NCI-H2196 treated with DMSO at 0.1 percent for 48 hours (cell line): ENCODE data around the gene ARHGAP29.

ENCODE experiments used
- DNase-seq: peaks from one replicate; lab custom pipeline; 2025; ENCODE audit not compliant: unreplicated experiment; lab: John Stamatoyannopoulos, UW

ARHGAP29 gene

GRCh38 chr1:94236013-94236491 lies 1.3 kb downstream of the ARHGAP29 start:
- DNase-seq = no peak

- no peak for DNase-seq
Observed at GRCh38 chr1:94235189-94236012, 2.0 kb downstream of the ARHGAP29 start.

DNA sequence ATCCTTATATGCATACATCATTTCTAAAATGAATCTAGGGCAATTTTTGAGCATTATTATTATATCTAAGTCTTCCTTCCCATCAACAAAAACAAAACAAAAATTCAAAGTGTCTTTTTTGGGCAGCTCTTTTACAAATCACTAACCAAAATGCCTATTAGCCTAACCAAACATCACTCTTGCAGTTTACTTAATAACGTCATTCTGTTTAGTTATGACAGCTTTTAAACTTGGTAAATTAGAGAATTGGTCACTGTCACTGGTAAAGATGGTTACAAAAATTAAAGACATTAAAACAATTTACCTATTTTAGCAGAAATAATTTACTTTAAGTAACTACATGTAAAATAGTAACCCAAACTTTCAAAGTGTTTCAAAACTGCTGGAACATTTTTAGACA lies 2.8 kb downstream of the ARHGAP29 start:
- no peak for DNase-seq

DNA sequence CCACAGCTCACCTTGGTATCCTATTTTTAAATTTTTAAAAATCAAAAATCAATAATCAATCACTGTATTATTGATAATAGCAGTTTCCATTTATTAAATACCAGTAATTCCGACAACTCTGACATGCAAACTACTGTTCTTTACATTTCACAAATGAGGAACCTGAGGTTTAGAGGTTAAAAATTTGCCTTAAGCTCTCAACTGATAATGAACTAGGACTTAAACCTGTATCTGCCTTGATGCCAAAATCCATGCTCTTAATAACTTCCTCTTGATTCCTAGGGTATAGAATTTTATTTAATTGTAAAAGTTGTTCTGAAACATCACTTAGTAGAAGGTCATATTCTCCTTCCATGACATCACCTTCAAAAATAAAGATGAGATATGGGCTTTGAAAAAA lies 5.6 kb downstream of the ARHGAP29 start:
- no peak for DNase-seq

DNA sequence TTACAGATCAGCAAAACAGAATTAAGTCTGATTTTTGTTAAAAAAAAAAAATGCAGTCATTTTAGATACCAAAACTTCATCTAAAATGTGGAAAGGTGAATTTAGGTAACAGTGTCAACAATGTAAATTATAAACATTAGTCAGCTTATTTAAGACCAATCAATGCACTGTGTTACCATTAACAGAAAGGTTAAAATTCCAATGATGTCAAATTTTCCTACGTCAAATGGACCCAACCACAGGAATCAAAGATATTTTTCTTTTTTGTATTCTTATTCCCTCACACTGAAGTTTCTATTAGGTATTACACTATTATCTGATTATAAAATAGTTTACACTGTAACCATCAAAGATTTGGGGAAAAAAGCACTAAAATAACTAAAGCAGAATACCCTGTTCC lies 6.5 kb downstream of the ARHGAP29 start:
- DNase-seq = no peak

DNA sequence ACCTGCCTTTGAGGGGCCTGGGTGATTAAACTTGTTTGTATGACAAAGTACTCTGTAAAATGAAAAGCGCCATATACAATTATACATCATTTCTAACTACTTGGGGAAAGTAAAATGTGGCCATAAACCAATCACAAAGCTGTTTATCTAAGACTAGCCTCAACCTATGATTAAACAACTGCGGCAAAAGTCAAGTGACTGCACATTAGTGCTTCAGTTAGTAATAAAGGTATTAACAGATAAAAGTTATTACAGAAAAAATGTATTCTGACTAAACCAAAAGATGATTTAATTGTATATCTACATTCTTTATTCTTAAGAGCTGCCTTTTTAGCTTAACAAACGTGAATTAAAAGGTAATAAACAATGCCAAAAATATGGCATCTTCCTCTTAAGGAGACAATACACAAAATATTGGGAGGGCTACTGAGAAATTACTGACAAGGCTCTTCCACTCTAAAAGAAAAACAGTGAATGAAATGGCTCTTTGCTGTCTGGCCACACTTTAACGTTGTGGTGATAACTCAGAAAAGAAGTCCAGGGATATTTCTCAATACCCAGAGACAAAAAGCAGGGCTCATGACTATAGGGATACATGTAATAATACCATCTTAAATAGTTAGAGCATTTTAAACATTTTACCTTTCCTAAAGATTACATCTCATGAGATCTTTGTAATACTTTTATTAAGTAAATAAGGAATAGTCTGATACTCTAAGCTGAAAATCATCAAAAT lies 8.6 kb downstream of the ARHGAP29 start:
- DNase-seq = no peak

GRCh38 chr1:94227624-94228023 lies 9.8 kb downstream of the ARHGAP29 start:
- no peak for DNase-seq

GRCh38 chr1:94225845-94226244 lies 11.5 kb downstream of the ARHGAP29 start:
- DNase-seq = no peak

- DNase-seq = no peak
Observed at GRCh38 chr1:94218332-94218731, 19.1 kb downstream of the ARHGAP29 start.

GRCh38 chr1:94215955-94216354 lies 21.4 kb downstream of the ARHGAP29 start:
- no peak for DNase-seq

DNA sequence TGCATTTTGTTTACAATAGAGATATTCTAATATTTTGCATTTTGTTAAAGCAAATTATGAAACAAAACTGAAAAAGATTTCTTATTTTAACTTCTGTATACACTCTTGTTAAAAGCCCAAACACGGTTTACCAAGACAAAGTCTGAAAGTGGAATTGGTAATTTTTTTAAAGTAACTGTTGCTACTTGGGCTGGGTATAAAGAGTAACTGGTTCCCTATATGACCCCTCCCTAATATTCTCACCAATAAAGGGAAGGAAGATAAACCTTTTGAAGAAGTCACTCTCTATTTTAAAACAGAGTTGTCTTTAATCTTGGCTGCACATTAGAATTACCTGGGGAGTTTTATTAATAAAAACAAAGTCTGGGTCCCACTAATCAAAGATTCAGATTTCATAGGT lies 27.4 kb downstream of the ARHGAP29 start:
- no peak for DNase-seq

DNA sequence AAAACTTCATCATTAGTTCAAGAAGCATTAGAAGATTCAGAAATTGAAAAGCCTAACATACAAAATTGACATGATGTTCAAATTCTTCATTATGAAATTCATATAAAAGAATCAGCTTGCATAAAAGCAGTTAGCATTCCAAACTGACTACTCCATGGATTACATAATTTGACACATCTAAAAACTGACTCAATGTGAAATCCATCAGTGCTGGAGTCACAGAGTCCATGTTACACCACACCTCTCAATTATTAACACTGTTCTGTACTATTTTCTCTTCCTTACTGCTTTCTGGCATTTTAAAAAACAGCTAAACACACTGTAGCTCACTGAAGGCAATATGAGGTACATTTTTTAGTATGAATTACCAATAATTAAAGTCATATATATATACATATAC lies 28.0 kb downstream of the ARHGAP29 start:
- DNase-seq = no peak

DNA sequence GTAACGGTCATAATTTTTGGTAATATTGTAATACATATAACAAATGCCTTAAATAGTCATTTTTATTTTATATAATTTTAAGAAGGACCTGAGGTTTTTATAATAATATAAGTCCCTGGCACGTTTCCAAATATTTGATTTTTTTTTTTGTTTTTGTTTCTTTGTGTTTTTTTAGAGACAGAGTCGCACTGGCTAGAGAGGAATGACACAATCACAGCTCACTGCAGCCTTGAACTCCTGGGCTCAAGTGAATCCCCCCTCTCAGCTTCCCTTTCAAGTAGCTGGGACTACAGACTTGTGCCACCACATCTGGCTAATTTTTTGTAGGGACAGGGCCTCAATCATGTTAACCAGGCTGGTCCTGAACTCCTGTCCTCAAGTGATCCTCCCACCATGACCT lies 29.7 kb downstream of the ARHGAP29 start:
- no peak for DNase-seq

GRCh38 chr1:94205639-94206038 lies 31.7 kb downstream of the ARHGAP29 start:
- no peak for DNase-seq

GRCh38 chr1:94202241-94202640 lies 35.1 kb downstream of the ARHGAP29 start:
- DNase-seq = no peak

DNA sequence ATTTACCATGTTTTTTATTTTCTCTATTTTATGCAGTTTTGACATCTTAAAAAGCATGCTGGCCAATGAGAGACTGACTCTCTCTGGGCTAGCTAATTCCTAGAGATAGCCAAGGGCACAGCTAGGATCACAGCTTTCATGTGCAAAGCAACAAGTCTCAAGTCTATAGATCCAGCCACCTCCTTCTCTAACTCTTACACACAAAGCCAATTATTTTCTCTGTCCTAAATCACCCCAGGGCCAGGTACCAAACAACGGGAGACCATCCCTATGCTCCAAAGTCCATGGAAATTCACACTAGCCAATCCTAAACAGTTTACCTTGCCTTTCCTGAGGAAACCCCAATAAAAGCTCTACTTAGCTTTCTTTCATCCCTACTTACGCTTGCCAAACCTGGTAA lies 38.0 kb downstream of the ARHGAP29 start:
- no peak for DNase-seq

- no peak for DNase-seq
Observed at GRCh38 chr1:94194079-94194865, 43.1 kb downstream of the ARHGAP29 start.

DNA sequence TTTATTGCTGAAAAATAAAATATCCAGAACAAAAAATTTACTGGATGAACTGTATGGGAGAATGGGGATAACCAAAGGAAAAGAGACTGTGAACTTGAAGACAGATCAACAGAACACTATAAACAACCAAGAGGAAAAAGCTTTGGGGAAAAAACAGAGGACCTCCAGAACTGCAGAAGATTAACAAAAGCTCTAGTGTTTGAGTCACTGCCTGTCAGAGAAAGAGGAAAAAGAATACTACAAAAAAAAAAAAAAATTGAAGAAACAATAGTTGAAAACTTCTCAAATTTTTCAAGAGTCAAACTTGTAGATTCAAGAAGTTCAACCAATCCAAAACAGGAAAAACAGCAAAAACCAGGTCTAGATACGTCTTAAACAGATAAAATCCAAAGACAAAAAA lies 44.3 kb downstream of the ARHGAP29 start:
- DNase-seq = no peak

- DNase-seq = no peak
Observed at GRCh38 chr1:94191216-94191615, 46.2 kb downstream of the ARHGAP29 start.

- DNase-seq = no peak
Observed at GRCh38 chr1:94186946-94187345, 50.4 kb downstream of the ARHGAP29 start.

DNA sequence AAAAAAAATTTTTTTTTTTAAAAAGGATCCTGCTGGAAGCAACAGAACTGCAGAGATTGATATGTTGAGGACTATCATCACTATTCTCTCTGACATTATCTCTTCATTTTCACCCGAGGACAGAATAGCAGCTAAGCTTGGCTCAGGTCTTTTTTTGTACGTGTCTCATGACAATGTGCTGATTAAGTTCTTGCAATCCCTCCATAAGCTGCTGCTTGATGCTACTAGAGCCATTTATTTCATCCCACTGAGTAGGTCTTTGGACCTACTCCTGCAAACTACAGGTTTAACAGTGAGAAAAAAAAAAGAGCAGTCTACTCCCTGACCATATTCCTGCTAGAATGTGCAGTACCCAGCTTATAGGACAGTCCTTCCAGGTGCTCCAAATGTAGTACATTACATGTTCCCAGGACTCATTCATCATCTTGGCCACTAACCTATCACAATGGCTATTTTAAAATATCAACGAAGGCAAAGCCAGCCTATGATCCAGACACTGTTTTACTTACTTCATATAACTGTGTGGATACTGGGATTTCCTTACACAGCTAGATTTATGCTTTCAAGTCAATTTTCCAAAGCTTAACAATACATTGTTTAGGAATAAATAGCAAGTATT lies 54.1 kb downstream of the ARHGAP29 start:
- no peak for DNase-seq
